CD4-positive, alpha-beta T cell (primary cell): Measurements from ENCODE around the gene CNMD. TPM values are rescaled to one million over a fixed set of nuclear protein-coding genes. Genes with fewer than 3 reads are reported as not detected.
"Not testable (repeated sequence)": the region's sequence is repeated elsewhere in the genome, so short reads cannot be mapped to it uniquely, and the experiment has no call there.

Experiments used
- ATAC-seq: fragments of 200-7000 bp; cut with Tn5 transposase; one replicate; pipeline ENCODE4 v1.10.0; 2022; ENCODE audit warnings: mild to moderate bottlenecking; ENCODE audit not compliant: poor library complexity
- CTCF ChIA-PET: fragments of 350-600 bp; sonication (Branson Sonifier 250); formaldehyde crosslinking; loops from one replicate; lab custom pipeline; 2021; ENCODE audit warnings: antibody characterized with exemption, inconsistent platforms; lab: Charles Lee
- POLR2A ChIA-PET: fragments of 350-600 bp; sonication (Branson Sonifier 250); formaldehyde crosslinking; loops from one replicate; lab custom pipeline; 2021; ENCODE audit warnings: antibody characterized with exemption, inconsistent platforms; lab: Charles Lee
- DNase-seq, 14 experiments: peaks; one replicate each; pipeline ENCODE4 v3.0.0-alpha.2; 2013 to 2020; ENCODE audit warnings: mixed read lengths in 2 of 14
- H3K27ac ChIP-seq, 2 donors: one replicate each; pipeline versions ENCODE4 v1.5.1 to v1.7.0; 2013; ENCODE audit warnings: low read length in 2 of 2, low read depth in 1 of 2, mild to moderate bottlenecking in 1 of 2
- H3K27me3 ChIP-seq, 2 experiments: 1 replicate in 1 of 2; 2 replicates in 1 of 2; pipeline versions ENCODE4 v1.6.1 to v1.7.0; 2013; ENCODE audit warnings: low read length in 2 of 2, control low read depth in 1 of 2, mild to moderate bottlenecking in 1 of 2, moderate library complexity in 1 of 2; ENCODE audit not compliant: insufficient read depth in 2 of 2, control insufficient read depth in 1 of 2
- H3K36me3 ChIP-seq: one replicate; pipeline ENCODE4 v1.6.1; 2013; ENCODE audit warnings: low read length, control low read depth; ENCODE audit not compliant: insufficient read depth
- H3K4me1 ChIP-seq: one replicate; pipeline ENCODE4 v1.6.1; 2013; ENCODE audit warnings: low read length, control low read depth; ENCODE audit not compliant: insufficient read depth
- H3K4me3 ChIP-seq: one replicate; pipeline ENCODE4 v1.5.1; 2013; ENCODE audit warnings: mild to moderate bottlenecking, low read length, moderate library complexity
- H3K9me3 ChIP-seq, 2 experiments: 1 replicate in 1 of 2; 2 replicates in 1 of 2; pipeline versions ENCODE4 v1.6.1 to v1.7.0; 2013; ENCODE audit warnings: low read length in 2 of 2, mild to moderate bottlenecking in 2 of 2, control low read depth in 1 of 2, moderate library complexity in 1 of 2; ENCODE audit not compliant: control insufficient read depth in 1 of 2, insufficient read depth in 1 of 2
- H3K27ac Mint-ChIP-seq: one replicate; pipeline ENCODE4 v1.8.0; 2020; ENCODE audit warnings: mixed read lengths
- H3K27me3 Mint-ChIP-seq: one replicate; pipeline ENCODE4 v1.8.0; 2021; ENCODE audit warnings: mixed read lengths
- H3K36me3 Mint-ChIP-seq: one replicate; pipeline ENCODE4 v1.8.0; 2021; ENCODE audit warnings: low read depth, mixed read lengths
- H3K4me1 Mint-ChIP-seq: one replicate; pipeline ENCODE4 v1.8.0; 2021; ENCODE audit warnings: low read depth, mixed read lengths
- H3K4me3 Mint-ChIP-seq: one replicate; pipeline ENCODE4 v1.8.0; 2020; ENCODE audit warnings: mild to moderate bottlenecking, mixed read lengths
- H3K9me3 Mint-ChIP-seq: one replicate; pipeline ENCODE4 v1.8.0; 2020; ENCODE audit warnings: mixed read lengths
- intact Hi-C, 2 experiments: fragments of 100-400 bp; cut with DNase I in 1 of 2; cut with micrococcal nuclease in 1 of 2; formaldehyde crosslinking; loops; one replicate each; pipeline versions ENCODE4 v1.15.1 to v1.9.0; 2023 to 2025; cut with DNase I, micrococcal nuclease
- total RNA-seq, 174 experiments: library from RNA in 2 of 174; stranded (reverse) in 2 of 174; gene quantifications; one replicate each; pipeline ENCODE4 v1.2.3 and lab custom pipeline; 2021 to 2026
- TF ChIP-seq, protein P1 (sequence below): fragments of 200-600 bp; IDR thresholded peaks from one replicate; pipeline ENCODE4 v1.8.0; 2022; ENCODE audit warnings: antibody characterized with exemption, mild to moderate bottlenecking

Gene CNMD
- total RNA-seq, 2 experiments from 2014 or later: not detected

DNA sequence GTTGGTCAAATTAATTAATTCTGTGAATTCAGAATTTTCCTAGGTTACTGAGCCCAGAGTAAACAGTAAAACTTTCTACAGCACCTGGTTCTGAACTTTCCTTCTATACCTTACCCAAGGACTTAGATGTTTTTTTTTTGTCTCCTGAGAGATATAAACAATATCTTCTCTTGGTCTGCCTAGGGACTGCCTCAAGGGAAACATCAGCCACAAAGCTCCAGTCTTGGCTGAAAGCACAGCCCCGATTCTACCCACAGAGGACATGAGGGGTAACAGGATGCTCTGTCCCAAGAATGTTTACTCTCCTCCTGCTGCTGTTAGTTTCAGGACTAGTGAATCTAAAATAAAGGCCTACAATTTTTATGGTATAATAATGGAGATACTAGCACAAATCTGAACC is 14.3 kb downstream of the CNMD start:
- no peak for ATAC-seq
- peaks cover 3% of the 10 kb centered on the region for H3K9me3 Mint-ChIP-seq
- no peaks in the 10 kb centered on the region for H3K36me3 Mint-ChIP-seq
- H3K27me3 Mint-ChIP-seq: peaks cover 19% of the 10 kb centered on the region
- ChIA-PET CTCF (interaction anchor here (1.0 kb wide), 1 partner anchor 8 kb away, joined by 4 read pairs; no protein-coding TSS in a partner anchor), POLR2A (no interaction called here)
- peaks cover 0 to 2% of the 10 kb centered on the region in 2 experiments for H3K27me3 ChIP-seq
- H3K4me3 ChIP-seq: no peak overlapping the region
- H3K4me3 Mint-ChIP-seq: no peak overlapping the region
- intact Hi-C loops: no loop called here
- peaks cover 0 to 25% of the 10 kb centered on the region in 2 experiments for H3K9me3 ChIP-seq
- H3K27ac Mint-ChIP-seq: no peak overlapping the region
- DNase-seq: no peak
- TF ChIP-seq, protein P1, sequence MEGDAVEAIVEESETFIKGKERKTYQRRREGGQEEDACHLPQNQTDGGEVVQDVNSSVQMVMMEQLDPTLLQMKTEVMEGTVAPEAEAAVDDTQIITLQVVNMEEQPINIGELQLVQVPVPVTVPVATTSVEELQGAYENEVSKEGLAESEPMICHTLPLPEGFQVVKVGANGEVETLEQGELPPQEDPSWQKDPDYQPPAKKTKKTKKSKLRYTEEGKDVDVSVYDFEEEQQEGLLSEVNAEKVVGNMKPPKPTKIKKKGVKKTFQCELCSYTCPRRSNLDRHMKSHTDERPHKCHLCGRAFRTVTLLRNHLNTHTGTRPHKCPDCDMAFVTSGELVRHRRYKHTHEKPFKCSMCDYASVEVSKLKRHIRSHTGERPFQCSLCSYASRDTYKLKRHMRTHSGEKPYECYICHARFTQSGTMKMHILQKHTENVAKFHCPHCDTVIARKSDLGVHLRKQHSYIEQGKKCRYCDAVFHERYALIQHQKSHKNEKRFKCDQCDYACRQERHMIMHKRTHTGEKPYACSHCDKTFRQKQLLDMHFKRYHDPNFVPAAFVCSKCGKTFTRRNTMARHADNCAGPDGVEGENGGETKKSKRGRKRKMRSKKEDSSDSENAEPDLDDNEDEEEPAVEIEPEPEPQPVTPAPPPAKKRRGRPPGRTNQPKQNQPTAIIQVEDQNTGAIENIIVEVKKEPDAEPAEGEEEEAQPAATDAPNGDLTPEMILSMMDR: no peak
- no peaks in the 10 kb centered on the region for H3K4me1 Mint-ChIP-seq
- no peak overlapping the region for H3K27ac ChIP-seq
- no peaks in the 10 kb centered on the region for H3K36me3 ChIP-seq
- H3K4me1 ChIP-seq: no peaks in the 10 kb centered on the region

DNA sequence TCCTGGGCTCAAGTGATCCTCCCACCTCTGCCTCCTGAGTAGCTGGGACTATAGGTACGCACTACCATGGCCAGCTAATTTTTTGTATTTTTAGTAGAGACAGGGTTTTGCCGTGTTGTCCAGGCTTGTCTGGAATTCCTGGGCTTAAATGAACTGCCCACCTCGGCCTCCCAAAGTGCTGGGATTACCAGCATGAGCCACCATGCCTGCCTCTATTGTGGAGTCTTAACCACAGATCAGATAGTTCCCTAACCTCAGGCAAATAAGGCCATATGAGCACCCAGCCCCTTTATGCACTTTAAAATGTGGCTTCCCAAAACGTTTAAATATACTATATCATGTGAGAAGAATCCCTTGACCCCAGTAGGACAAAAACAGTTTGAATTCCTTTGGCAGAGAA is 16.4 kb downstream of the CNMD start:
- no peak overlapping the region for H3K27ac ChIP-seq
- H3K9me3 ChIP-seq: peaks cover 0 to 25% of the 10 kb centered on the region in 2 experiments
- ChIA-PET CTCF (no interaction called here), POLR2A (no interaction called here)
- intact Hi-C loops: no loop called here
- Mint-ChIP-seq H3K27me3 (peaks cover 24% of the 10 kb centered on the region), H3K4me1 (no peaks in the 10 kb centered on the region), H3K27ac (no peak overlapping the region), H3K36me3 (no peaks in the 10 kb centered on the region), H3K9me3 (peaks cover 3% of the 10 kb centered on the region), H3K4me3 (no peak overlapping the region)
- H3K4me3 ChIP-seq: no peak overlapping the region
- H3K4me1 ChIP-seq: no peaks in the 10 kb centered on the region
- no peak for DNase-seq
- ATAC-seq: no peak
- TF ChIP-seq, protein P1: no peak
- H3K36me3 ChIP-seq: no peaks in the 10 kb centered on the region
- peaks cover 0 to 2% of the 10 kb centered on the region in 2 experiments for H3K27me3 ChIP-seq

DNA sequence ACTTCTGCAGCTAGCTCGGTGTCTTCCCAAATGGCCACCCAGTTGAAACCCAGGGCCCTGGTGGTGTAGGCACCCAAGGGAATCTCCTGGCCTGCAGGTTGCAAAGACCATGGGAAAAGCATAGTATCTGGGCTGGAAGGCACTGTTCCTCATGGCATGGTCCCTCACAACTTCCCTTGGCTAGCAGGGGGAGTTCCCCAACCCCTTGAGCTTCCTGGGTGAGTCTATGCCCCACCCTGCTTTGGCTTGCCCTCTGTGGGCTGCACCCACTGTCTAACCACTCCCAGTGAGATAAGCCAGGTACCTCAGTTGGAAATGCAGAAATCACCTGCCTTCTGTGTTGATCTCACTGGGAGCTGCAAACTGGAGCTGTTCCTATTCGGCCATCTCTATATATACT is 18.3 kb downstream of the CNMD start:
- DNase-seq, H3K27me3 ChIP-seq, H3K4me1 ChIP-seq, ATAC-seq, H3K4me3 Mint-ChIP-seq, H3K36me3 Mint-ChIP-seq, intact Hi-C loops, POLR2A ChIA-PET, H3K27ac Mint-ChIP-seq, H3K9me3 Mint-ChIP-seq, H3K27ac ChIP-seq, H3K36me3 ChIP-seq, H3K4me1 Mint-ChIP-seq, CTCF ChIA-PET, H3K4me3 ChIP-seq: not testable (repeated sequence)
- peaks cover 0 to 18% of the 10 kb centered on the region in 2 experiments for H3K9me3 ChIP-seq
- H3K27me3 Mint-ChIP-seq: peaks cover 23% of the 10 kb centered on the region

DNA sequence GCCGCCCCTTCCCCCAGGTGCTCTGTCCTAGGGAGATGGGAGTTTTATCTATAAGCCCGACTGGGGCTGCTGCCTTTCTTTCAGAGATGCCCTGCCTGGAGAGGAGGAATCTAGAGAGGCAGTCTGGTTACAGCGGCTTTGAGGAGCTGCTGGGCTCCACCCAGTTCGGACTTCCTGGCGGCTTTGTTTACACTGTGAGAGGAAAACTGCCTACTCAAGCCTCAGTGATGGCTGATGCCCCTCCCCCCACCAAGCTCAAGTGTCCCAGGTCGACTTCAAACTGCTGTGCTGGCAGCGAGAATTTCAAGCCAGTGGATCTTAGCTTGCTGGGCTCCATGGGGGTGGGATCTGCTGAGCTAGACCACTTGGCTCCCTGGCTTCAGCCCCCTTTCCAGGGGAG is 18.7 kb downstream of the CNMD start:
- not testable (repeated sequence) for H3K4me1 Mint-ChIP-seq, H3K27me3 ChIP-seq
- peaks cover 24% of the 10 kb centered on the region for H3K27me3 Mint-ChIP-seq

More for the DNA sequence above, 18.7 kb downstream of the CNMD start:
- H3K4me3 Mint-ChIP-seq, ATAC-seq, POLR2A ChIA-PET, H3K9me3 Mint-ChIP-seq, H3K27ac Mint-ChIP-seq, H3K36me3 ChIP-seq, H3K36me3 Mint-ChIP-seq, CTCF ChIA-PET, DNase-seq, intact Hi-C loops, H3K4me1 ChIP-seq, H3K27ac ChIP-seq, H3K4me3 ChIP-seq: not testable (repeated sequence)
- peaks cover 0 to 18% of the 10 kb centered on the region in 2 experiments for H3K9me3 ChIP-seq
